Mesendoderm (in vitro differentiated cells): ENCODE results near the gene HOXB8.

ENCODE experiments used
- DNase-seq: peaks from one replicate; pipeline ENCODE4 v3.0.0; 2013
- H2AK5ac ChIP-seq: 2 replicates; pipeline ENCODE4 v1.6.1; 2013; ENCODE audit warnings: low read length, inconsistent platforms
- H2BK120ac ChIP-seq: 2 replicates; pipeline ENCODE4 v1.6.1; 2013; ENCODE audit warnings: low read depth, mild to moderate bottlenecking, low read length, moderate library complexity, mixed read lengths
- H2BK15ac ChIP-seq: replicated peaks from 2 replicates; pipeline ENCODE4 v1.6.1; 2013; ENCODE audit warnings: low read depth, mild to moderate bottlenecking, moderate library complexity
- H2BK5ac ChIP-seq: 2 replicates; pipeline ENCODE4 v1.6.1; 2013; ENCODE audit warnings: low read length, inconsistent platforms
- H3K18ac ChIP-seq: 2 replicates; pipeline ENCODE4 v1.6.1; 2013; ENCODE audit warnings: mild to moderate bottlenecking, low read length, mixed read lengths
- H3K23ac ChIP-seq: one replicate; pipeline ENCODE4 v1.6.1; 2013; ENCODE audit warnings: low read length
- H3K27ac ChIP-seq: 2 replicates; pipeline ENCODE4 v1.5.1; 2013; ENCODE audit warnings: low read depth, mild to moderate bottlenecking, inconsistent platforms, low read length, moderate library complexity
- H3K27me3 ChIP-seq: 2 replicates; pipeline ENCODE4 v1.6.1; 2013; ENCODE audit warnings: low read length, control low read depth, mild to moderate bottlenecking, inconsistent platforms; ENCODE audit not compliant: insufficient read depth, poor library complexity
- H3K36me3 ChIP-seq: 2 replicates; pipeline ENCODE4 v1.6.1; 2013; ENCODE audit warnings: low read length, inconsistent platforms; ENCODE audit not compliant: control insufficient read depth, insufficient read depth
- H3K4ac ChIP-seq: one replicate; pipeline ENCODE4 v1.6.1; 2013; ENCODE audit warnings: low read depth, mild to moderate bottlenecking, low read length, moderate library complexity
- H3K4me1 ChIP-seq: 2 replicates; pipeline ENCODE4 v1.6.1; 2013; ENCODE audit warnings: low read depth, low read length, inconsistent platforms; ENCODE audit not compliant: control insufficient read depth
- H3K4me2 ChIP-seq: 2 replicates; pipeline ENCODE4 v1.6.1; 2013; ENCODE audit warnings: low read length
- H3K4me3 ChIP-seq: 2 replicates; pipeline ENCODE4 v1.5.1; 2013; ENCODE audit warnings: mild to moderate bottlenecking, low read length
- H3K56ac ChIP-seq: one replicate; pipeline ENCODE4 v1.6.1; 2013; ENCODE audit warnings: low read length
- H3K79me1 ChIP-seq: 2 replicates; pipeline ENCODE4 v1.6.1; 2013; ENCODE audit warnings: low read length, inconsistent platforms
- H3K79me2 ChIP-seq: 2 replicates; pipeline ENCODE4 v1.6.1; 2013; ENCODE audit warnings: mild to moderate bottlenecking, low read length; ENCODE audit not compliant: control insufficient read depth, insufficient read depth
- H3K9ac ChIP-seq: 2 replicates; pipeline ENCODE4 v1.6.1; 2013; ENCODE audit warnings: low read length, inconsistent platforms
- H4K5ac ChIP-seq: one replicate; pipeline ENCODE4 v1.6.1; 2013; ENCODE audit warnings: low read length
- H4K8ac ChIP-seq: one replicate; pipeline ENCODE4 v1.6.1; 2013; ENCODE audit warnings: low read depth, mild to moderate bottlenecking, control low read depth, low read length, moderate library complexity
- WGBS: extraction: QIAGEN DNeasy Blood & Tissue Kit; methylation state at CpG from one replicate; pipeline ENCODE4 v1.1.7; 2013; ENCODE audit warnings: low lambda C conversion rate, missing lambda C conversion rate; ENCODE audit not compliant: insufficient coverage; ENCODE audit errors: extremely low coverage; 5-methylcytosine and 5-hydroxymethylcytosine counted together

Gene HOXB8

DNA sequence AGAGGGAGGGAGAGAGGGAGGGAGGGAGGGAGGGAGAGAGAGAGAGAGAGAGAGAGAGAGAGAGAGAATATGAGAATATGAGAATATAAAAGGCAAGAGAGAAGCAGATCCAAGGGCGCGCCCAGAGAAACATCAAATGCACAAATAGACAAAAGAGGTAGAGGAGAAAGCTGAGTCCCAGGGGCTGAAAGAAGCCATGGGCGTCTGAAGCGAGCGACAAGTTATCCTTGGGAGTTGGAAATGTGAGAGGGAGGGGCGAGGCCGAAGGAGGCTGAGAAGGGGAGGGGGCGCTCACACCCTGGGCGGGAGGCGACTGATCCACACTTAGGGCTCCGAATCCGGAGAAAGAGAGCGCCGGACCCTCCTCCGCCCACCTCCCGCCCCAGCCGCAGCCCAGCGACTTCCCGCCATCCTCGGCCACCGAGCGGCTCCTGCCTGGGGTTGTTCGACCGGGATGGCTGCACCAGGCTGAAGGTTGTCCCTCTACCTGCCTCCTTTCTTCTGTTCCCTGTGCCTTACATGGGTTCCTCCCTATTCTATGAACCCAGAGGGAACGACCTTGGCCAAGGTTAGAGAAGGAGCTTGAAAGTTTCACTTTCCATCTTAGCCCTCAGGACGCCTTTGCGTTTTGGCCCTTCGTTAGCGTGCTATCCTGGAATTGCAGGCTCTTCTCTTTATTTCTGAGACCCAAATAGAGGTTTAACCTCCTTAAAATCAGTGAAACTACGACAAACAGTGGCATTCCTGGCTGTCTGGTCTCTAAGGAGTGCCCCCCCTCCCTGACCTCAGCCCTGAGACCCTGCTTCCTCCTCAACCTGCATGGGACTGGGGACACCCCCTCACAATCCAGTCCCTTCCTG lies 32.2 kb upstream of the HOXB8 start:
- no peaks in the 10 kb centered on the region for H3K36me3 ChIP-seq
- H3K79me1 ChIP-seq, result no peaks in the 10 kb centered on the region
- no CpG with 5 or more reads among the region's 30 CpGs for WGBS
- no peak overlapping the region for H2BK5ac ChIP-seq
- peak overlapping the region; percentile 68 for H3K56ac ChIP-seq
- H4K8ac ChIP-seq, result no peak overlapping the region
- H3K4ac ChIP-seq, result no peak overlapping the region
- H3K79me2 ChIP-seq, result peaks cover 1% of the 10 kb centered on the region
- peak overlapping the region; percentile 81 for H3K27ac ChIP-seq
- H3K4me2 ChIP-seq, result peak overlapping the region; percentile 19
- H3K4me1 ChIP-seq, result peaks cover 2% of the 10 kb centered on the region
- DNase-seq, result peak; percentile 90
- H3K27me3 ChIP-seq, result peaks cover 29% of the 10 kb centered on the region
- peak overlapping the region; percentile 9 for H3K9ac ChIP-seq
- peak overlapping the region; percentile 15 for H3K4me3 ChIP-seq
- H3K18ac ChIP-seq, result no peak overlapping the region
- no peak overlapping the region for H4K5ac ChIP-seq
- no peak overlapping the region for H2AK5ac ChIP-seq
- no peak overlapping the region for H2BK120ac ChIP-seq
- H2BK15ac ChIP-seq, result no peak overlapping the region
- H3K23ac ChIP-seq, result no peak overlapping the region

DNA sequence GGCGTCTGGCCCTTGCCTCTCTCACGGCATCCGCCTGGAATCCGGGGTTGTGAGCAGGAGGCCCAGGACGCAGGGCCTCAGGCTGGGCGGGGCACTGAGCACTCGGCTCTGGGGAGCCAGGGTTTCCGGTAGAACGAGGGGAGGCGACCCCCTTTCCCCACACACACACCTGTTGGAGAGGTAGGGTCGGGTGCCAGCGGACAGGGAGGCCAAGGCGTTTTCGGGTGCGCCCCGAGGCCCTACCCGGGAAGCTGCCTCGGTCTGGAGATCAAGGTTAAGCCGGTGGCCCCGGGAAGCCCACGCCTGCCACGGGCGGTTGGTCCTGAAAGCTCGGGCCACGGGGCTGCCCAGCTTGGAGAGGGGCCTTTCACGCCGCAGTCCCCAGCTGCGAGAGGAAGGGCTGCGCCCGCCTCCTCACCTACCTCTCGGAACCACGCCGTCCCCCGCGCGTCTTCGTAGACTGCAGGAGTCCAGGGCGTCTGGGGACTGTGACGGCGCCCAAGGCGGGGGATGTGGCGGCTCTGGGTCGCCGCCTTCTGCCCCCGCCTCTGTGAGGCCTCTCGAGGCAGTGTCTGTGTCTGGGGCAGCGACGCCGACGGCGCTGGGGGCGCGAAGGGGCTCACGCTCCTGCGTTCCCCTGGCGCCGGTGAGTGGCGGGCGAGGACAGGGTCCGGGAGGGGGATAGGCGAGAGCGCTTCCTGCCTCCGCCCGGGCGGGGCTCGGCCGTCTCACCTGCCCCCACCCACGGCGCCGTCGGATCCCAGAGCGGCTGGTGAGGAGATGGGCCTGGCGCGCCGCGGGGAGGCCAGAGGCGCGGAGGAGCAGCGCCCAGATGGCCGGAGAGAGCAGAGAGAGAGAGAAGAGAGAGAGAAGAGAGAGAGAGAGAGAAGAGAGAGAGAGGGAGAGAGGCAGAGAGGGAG lies 31.4 kb upstream of the HOXB8 start:
- Histone ChIP-seq H3K18ac (peak overlapping the region; percentile 15), H3K23ac (peak overlapping the region; percentile 72), H3K4me2 (peak overlapping the region; percentile 63), H3K9ac (peak overlapping the region; percentile 70), H2BK15ac (no peak overlapping the region), H3K36me3 (no peaks in the 10 kb centered on the region), H4K8ac (no peak overlapping the region), H2AK5ac (no peak overlapping the region), H3K27ac (peak overlapping the region; percentile 81), H3K27me3 (peaks cover 37% of the 10 kb centered on the region), H3K79me1 (no peaks in the 10 kb centered on the region), H3K4ac (peak overlapping the region; percentile 1), H3K4me1 (peaks cover 6% of the 10 kb centered on the region), H4K5ac (no peak overlapping the region), H3K4me3 (peak overlapping the region; percentile 39), H2BK120ac (no peak overlapping the region), H2BK5ac (peak overlapping the region; percentile 39), H3K79me2 (peaks cover 1% of the 10 kb centered on the region), H3K56ac (peak overlapping the region; percentile 82)
- peak; percentile 86 for DNase-seq
- WGBS, result no CpG with 5 or more reads among the region's 80 CpGs

DNA sequence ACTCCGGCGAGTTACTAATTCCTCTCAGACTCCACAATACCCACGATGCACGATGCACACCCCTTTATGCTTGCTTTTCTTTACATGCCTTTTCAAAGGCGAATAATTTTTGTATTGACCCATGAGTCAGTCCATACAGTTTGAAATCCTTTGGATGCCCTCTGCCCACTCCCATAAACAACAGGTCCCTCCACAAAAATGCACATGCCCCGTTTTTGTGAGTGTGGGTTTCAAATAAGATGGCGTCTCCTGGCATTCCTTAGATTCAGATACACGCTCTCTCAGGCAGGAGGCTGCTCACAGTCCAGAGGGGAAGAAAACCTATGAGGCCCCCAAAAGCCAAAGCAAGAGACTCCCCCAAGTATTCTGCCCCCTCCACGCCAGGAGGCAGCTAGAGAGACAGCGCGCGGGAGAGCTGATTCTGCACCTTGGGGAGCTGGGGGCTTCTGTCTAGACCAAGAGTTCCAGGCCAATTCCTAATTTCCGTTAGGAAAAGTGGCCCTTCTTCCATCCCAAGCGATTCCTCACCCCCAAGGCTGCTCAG lies 30.6 kb upstream of the HOXB8 start:
- H3K4me1 ChIP-seq, result peaks cover 6% of the 10 kb centered on the region
- no peak for DNase-seq
- no peak overlapping the region for H2BK5ac ChIP-seq
- H3K36me3 ChIP-seq, result no peaks in the 10 kb centered on the region
- no peaks in the 10 kb centered on the region for H3K79me1 ChIP-seq
- H3K79me2 ChIP-seq, result peaks cover 1% of the 10 kb centered on the region
- no peak overlapping the region for H2BK120ac ChIP-seq
- peak overlapping the region; percentile 81 for H3K27ac ChIP-seq
- peak overlapping the region; percentile 5 for H3K4me3 ChIP-seq
- H3K4me2 ChIP-seq, result peak overlapping the region; percentile 63
- no CpG with 5 or more reads among the region's 14 CpGs for WGBS
- no peak overlapping the region for H3K18ac ChIP-seq
- H4K5ac ChIP-seq, result no peak overlapping the region
- H3K9ac ChIP-seq, result peak overlapping the region; percentile 70
- H4K8ac ChIP-seq, result peak overlapping the region; percentile 29
- no peak overlapping the region for H2AK5ac ChIP-seq
- H3K27me3 ChIP-seq, result peaks cover 45% of the 10 kb centered on the region
- no peak overlapping the region for H3K4ac ChIP-seq
- peak overlapping the region; percentile 82 for H3K56ac ChIP-seq
- H2BK15ac ChIP-seq, result no peak overlapping the region
- no peak overlapping the region for H3K23ac ChIP-seq

DNA sequence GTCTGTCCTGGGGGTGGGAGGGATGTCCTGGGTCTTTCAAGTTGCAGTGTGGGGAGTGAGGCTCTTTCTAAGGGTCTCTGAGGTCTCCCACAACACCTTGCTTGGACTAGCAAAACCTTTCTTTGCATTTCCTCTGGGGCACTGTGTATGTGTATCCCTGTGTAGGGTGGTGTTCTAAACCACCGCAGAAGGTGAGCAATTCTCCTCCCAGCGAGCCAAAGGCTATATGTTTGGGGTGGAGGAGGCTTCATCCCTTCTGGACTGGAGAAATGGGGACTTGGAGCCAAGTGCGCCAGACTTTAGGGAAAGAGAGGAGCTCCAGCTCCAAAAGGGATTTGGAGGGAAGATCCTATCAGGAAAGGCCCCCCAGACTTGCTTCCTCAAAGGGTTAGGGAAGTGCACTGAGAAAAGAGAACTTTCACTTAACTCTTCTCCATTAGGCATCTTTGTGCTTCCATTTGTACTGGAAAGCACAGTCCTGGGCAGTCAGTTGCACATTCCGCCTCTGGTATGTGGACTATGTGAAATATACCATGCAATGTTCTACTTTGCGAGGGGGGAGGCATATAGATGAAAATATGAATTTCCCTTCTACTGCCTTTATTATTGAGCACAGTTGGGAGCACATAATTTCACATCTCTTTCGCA lies 29.9 kb upstream of the HOXB8 start:
- no peak overlapping the region for H2AK5ac ChIP-seq
- no peak overlapping the region for H2BK15ac ChIP-seq
- no peaks in the 10 kb centered on the region for H3K36me3 ChIP-seq
- peaks cover 6% of the 10 kb centered on the region for H3K4me1 ChIP-seq
- peak overlapping the region; percentile 1 for H3K56ac ChIP-seq
- no peak overlapping the region for H3K23ac ChIP-seq
- H2BK120ac ChIP-seq, result no peak overlapping the region
- H3K4ac ChIP-seq, result no peak overlapping the region
- H3K79me2 ChIP-seq, result peaks cover 1% of the 10 kb centered on the region
- no peak overlapping the region for H3K4me3 ChIP-seq
- DNase-seq, result no peak
- H4K8ac ChIP-seq, result no peak overlapping the region
- no CpG with 5 or more reads among the region's 6 CpGs for WGBS
- H4K5ac ChIP-seq, result no peak overlapping the region
- peaks cover 51% of the 10 kb centered on the region for H3K27me3 ChIP-seq
- H3K4me2 ChIP-seq, result peak overlapping the region; percentile 11
- peak overlapping the region; percentile 70 for H3K9ac ChIP-seq
- no peak overlapping the region for H2BK5ac ChIP-seq
- no peaks in the 10 kb centered on the region for H3K79me1 ChIP-seq
- H3K18ac ChIP-seq, result no peak overlapping the region
- H3K27ac ChIP-seq, result no peak overlapping the region

DNA sequence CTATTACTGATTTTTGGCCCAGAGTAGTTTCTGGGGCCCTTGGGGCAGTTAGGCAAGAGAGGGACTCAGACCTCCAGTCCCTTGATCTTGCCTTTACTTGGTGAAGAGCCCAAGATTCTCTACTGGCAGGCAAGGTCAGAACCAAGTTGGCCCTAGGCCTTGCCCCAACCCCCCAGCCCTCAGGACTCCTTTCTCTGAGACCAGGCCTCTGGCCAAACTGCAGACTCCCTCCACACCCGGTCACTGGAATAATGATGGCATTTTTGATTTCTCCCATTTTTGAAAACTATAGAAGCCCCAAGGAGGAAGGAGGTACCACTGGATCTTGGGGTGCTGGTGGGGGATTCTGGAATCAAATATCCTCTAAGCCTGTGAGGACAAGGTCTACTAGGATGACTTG lies 29.1 kb upstream of the HOXB8 start:
- peaks cover 1% of the 10 kb centered on the region for H3K79me2 ChIP-seq
- WGBS, result no CpG with 5 or more reads among the region's 1 CpG
- H3K56ac ChIP-seq, result peak overlapping the region; percentile 36
- peaks cover 6% of the 10 kb centered on the region for H3K4me1 ChIP-seq
- H2BK120ac ChIP-seq, result no peak overlapping the region
- no peak overlapping the region for H4K5ac ChIP-seq
- no peak overlapping the region for H3K18ac ChIP-seq
- H3K79me1 ChIP-seq, result no peaks in the 10 kb centered on the region
- H2BK15ac ChIP-seq, result no peak overlapping the region
- H3K23ac ChIP-seq, result no peak overlapping the region
- no peak overlapping the region for H3K4ac ChIP-seq
- no peak overlapping the region for H3K4me2 ChIP-seq
- no peak for DNase-seq
- no peak overlapping the region for H4K8ac ChIP-seq
- no peak overlapping the region for H3K4me3 ChIP-seq
- H3K27me3 ChIP-seq, result peaks cover 60% of the 10 kb centered on the region
- H3K36me3 ChIP-seq, result no peaks in the 10 kb centered on the region
- H2BK5ac ChIP-seq, result no peak overlapping the region
- no peak overlapping the region for H2AK5ac ChIP-seq
- H3K9ac ChIP-seq, result peak overlapping the region; percentile 27
- H3K27ac ChIP-seq, result no peak overlapping the region
